Fibroblast of lung (primary cell): ENCODE measurements around the gene ZNF804A. TPM values are rescaled to one million over a fixed set of nuclear protein-coding genes. Genes with fewer than 3 reads are reported as not detected.

ENCODE experiments used
- DNase-seq, 2 donors: peaks; one replicate each; pipeline versions ENCODE4 v3.0.0 to v3.0.0-alpha.2; 2010; ENCODE audit warnings: low read depth in 2 of 2
- H2AFZ ChIP-seq: 2 replicates; pipeline ENCODE4 v1.5.1; 2012; ENCODE audit warnings: low read length, control low read depth, inconsistent platforms
- H3K27ac ChIP-seq: 2 replicates; pipeline ENCODE4 v1.5.1; 2011; ENCODE audit warnings: low read length, control low read depth; ENCODE audit not compliant: insufficient read depth
- H3K27me3 ChIP-seq: 2 replicates; pipeline ENCODE4 v1.5.1; 2011; ENCODE audit warnings: mild to moderate bottlenecking, low read length; ENCODE audit not compliant: control insufficient read depth, insufficient read depth
- H3K36me3 ChIP-seq: 2 replicates; pipeline ENCODE4 v1.5.1; 2011; ENCODE audit warnings: low read length; ENCODE audit not compliant: control insufficient read depth, insufficient read depth
- H3K4me1 ChIP-seq: 2 replicates; pipeline ENCODE4 v1.5.1; 2011; ENCODE audit warnings: low read length; ENCODE audit not compliant: control insufficient read depth, insufficient read depth; ENCODE audit errors: extremely low read depth
- H3K4me2 ChIP-seq: 2 replicates; pipeline ENCODE4 v1.5.1; 2011; ENCODE audit warnings: low read length, control low read depth; ENCODE audit not compliant: insufficient read depth; ENCODE audit errors: extremely low read depth
- H3K4me3 ChIP-seq, 4 experiments: fragments of 200-600 bp in 1 of 4; sonication (generic) in 1 of 4; replicated peaks in 1 of 4; 2 replicates each; pipeline ENCODE4 v1.5.1; 2011 to 2016; ENCODE audit warnings: low read length in 4 of 4, low read depth in 3 of 4, mild to moderate bottlenecking in 3 of 4, control low read depth in 2 of 4, inconsistent platforms in 1 of 4, mixed read lengths in 1 of 4; ENCODE audit not compliant: insufficient read depth in 1 of 4; ENCODE audit errors: control extremely low read depth in 1 of 4
- H3K79me2 ChIP-seq: 2 replicates; pipeline ENCODE4 v1.5.1; 2012; ENCODE audit warnings: mild to moderate bottlenecking, low read length, inconsistent platforms; ENCODE audit not compliant: control insufficient read depth, insufficient read depth
- H3K9ac ChIP-seq: 2 replicates; pipeline ENCODE4 v1.5.1; 2011; ENCODE audit warnings: mild to moderate bottlenecking, low read length, control low read depth; ENCODE audit not compliant: insufficient read depth
- H3K9me3 ChIP-seq: 2 replicates; pipeline ENCODE4 v1.5.1; 2012; ENCODE audit warnings: low read depth, low read length; ENCODE audit not compliant: control insufficient read depth, insufficient read depth
- H4K20me1 ChIP-seq: 2 replicates; pipeline ENCODE4 v1.5.1; 2011; ENCODE audit warnings: low read length; ENCODE audit not compliant: control insufficient read depth, insufficient read depth; ENCODE audit errors: extremely low read depth
- CTCF ChIP-seq, 2 donors: IDR thresholded peaks in 1 of 2; conservative IDR thresholded peaks in 1 of 2; 1 replicate in 1 of 2; 2 replicates in 1 of 2; pipeline ENCODE4 v1.5.1; 2011 to 2012; ENCODE audit warnings: low read length in 2 of 2, control low read depth in 1 of 2, inconsistent platforms in 1 of 2, low read depth in 1 of 2, mild to moderate bottlenecking in 1 of 2
- EZH2 ChIP-seq: IDR thresholded peaks from 2 replicates; pipeline ENCODE4 v1.5.1; 2012; ENCODE audit warnings: low read length, control low read depth, mild to moderate bottlenecking; ENCODE audit errors: missing control alignments
- polyA plus RNA-seq, 2 donors: library from polyadenylated mRNA; depleted of rRNA in 1 of 2; stranded (reverse) in 1 of 2; unstranded in 1 of 2; fragments of >200 nt; gene quantifications; 2 replicates each; pipeline ENCODE4 v1.2.1, GENCODE V29; 2011 to 2012; ENCODE audit warnings: missing spikeins in 1 of 2
- total RNA-seq: library from RNA; depleted of rRNA; stranded (reverse); fragments of >200 nt; gene quantifications from 2 replicates; pipeline ENCODE4 v1.2.1, GENCODE V29; 2014

Gene ZNF804A
- total and polyA plus RNA-seq, 2 donors (not counting 1 experiment from before 2014, with no cell fraction given), result 3.0 to 6.9 TPM

DNA sequence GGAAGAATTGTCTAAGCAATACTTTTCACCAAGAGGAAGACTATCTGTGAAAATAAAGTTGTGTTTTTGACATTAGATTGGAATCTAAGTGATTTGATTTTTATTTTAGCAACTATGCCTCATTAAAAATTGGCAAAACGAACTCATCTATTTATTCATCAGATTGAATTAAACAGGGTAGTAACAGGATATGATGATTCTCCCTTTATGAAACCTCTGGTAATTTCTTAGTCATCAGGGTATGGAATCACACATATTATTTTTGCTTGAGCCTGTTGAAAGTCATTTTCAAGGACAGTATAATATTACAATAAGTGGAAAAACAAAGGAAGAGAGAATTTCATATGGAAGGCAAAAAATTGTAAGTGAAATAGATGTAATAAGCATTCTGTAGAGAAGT, 22.0 kb downstream of the ZNF804A start:
- TF ChIP-seq CTCF (conservative IDR thresholded peaks at IDR 0.05 in 1 of 2, IDR thresholded peaks at IDR 0.05 in 1 of 2; ENCODE audit: low read depth in 1 of 2, low read length in 2 of 2) (no peak), EZH2 (no peak)
- Histone ChIP-seq H2AFZ (no peak overlapping the region), H3K27ac (no peak overlapping the region), H4K20me1 (no peaks in the 10 kb centered on the region), H3K9ac (no peak overlapping the region), H3K4me3 (no peak overlapping the region), H3K36me3 (no peaks in the 10 kb centered on the region), H3K27me3 (no peaks in the 10 kb centered on the region), H3K4me2 (no peak overlapping the region), H3K4me1 (no peaks in the 10 kb centered on the region), H3K9me3 (no peaks in the 10 kb centered on the region), H3K79me2 (no peaks in the 10 kb centered on the region)
- peak; percentile 18 to 45 for DNase-seq

DNA sequence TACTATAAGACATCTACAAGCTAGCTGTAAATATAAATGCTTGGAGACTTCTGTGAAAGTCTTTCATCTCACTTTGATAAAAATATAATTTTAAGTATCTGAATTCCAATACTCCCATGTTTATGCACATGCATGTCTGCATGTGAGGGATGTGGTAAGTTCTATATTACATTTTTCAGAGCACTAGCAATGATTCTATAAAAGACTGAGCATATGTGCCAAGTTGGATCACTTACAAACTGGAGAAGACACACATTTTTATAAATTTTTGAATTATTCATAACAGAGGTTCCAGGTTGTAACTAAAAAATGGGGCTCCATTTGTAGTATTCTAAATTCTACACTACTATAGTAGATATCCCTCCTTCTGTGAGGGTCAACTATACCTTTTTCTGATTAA, 26.0 kb downstream of the ZNF804A start:
- H3K4me1 ChIP-seq, result no peaks in the 10 kb centered on the region
- TF ChIP-seq EZH2 (no peak), CTCF (conservative IDR thresholded peaks at IDR 0.05 in 1 of 2, IDR thresholded peaks at IDR 0.05 in 1 of 2; ENCODE audit: low read depth in 1 of 2, low read length in 2 of 2) (no peak)
- H4K20me1 ChIP-seq, result no peaks in the 10 kb centered on the region
- no peaks in the 10 kb centered on the region for H3K79me2 ChIP-seq
- H3K27ac ChIP-seq, result no peak overlapping the region
- no peaks in the 10 kb centered on the region for H3K27me3 ChIP-seq
- no peak for DNase-seq
- H3K9ac ChIP-seq, result no peak overlapping the region
- H3K36me3 ChIP-seq, result no peaks in the 10 kb centered on the region
- H2AFZ ChIP-seq, result no peak overlapping the region
- H3K4me2 ChIP-seq, result no peak overlapping the region
- no peaks in the 10 kb centered on the region for H3K9me3 ChIP-seq
- H3K4me3 ChIP-seq, result no peak overlapping the region

GRCh38 chr2:184628051-184628450, 29.7 kb downstream of the ZNF804A start:
- Histone ChIP-seq H3K36me3 (no peaks in the 10 kb centered on the region), H3K4me1 (no peaks in the 10 kb centered on the region), H3K27ac (no peak overlapping the region), H3K9ac (no peak overlapping the region), H2AFZ (no peak overlapping the region), H3K9me3 (no peaks in the 10 kb centered on the region), H3K79me2 (no peaks in the 10 kb centered on the region), H3K4me3 (no peak overlapping the region), H3K27me3 (no peaks in the 10 kb centered on the region), H3K4me2 (no peak overlapping the region), H4K20me1 (no peaks in the 10 kb centered on the region)
- no peak for DNase-seq
- TF ChIP-seq CTCF (conservative IDR thresholded peaks at IDR 0.05 in 1 of 2, IDR thresholded peaks at IDR 0.05 in 1 of 2; ENCODE audit: low read depth in 1 of 2, low read length in 2 of 2) (no peak), EZH2 (no peak)
